Measurements from ENCODE around the gene SLC41A3. TPM values are rescaled to one million over a fixed set of nuclear protein-coding genes. Genes with fewer than 3 reads are reported as not detected.

The SLC41A3 gene
- total and polyA plus RNA-seq, 2 of the 8 experiments (the other 6 are each of a cell fraction or from before 2014, with no cell fraction given): 30.2 to 56.4 TPM

DNA sequence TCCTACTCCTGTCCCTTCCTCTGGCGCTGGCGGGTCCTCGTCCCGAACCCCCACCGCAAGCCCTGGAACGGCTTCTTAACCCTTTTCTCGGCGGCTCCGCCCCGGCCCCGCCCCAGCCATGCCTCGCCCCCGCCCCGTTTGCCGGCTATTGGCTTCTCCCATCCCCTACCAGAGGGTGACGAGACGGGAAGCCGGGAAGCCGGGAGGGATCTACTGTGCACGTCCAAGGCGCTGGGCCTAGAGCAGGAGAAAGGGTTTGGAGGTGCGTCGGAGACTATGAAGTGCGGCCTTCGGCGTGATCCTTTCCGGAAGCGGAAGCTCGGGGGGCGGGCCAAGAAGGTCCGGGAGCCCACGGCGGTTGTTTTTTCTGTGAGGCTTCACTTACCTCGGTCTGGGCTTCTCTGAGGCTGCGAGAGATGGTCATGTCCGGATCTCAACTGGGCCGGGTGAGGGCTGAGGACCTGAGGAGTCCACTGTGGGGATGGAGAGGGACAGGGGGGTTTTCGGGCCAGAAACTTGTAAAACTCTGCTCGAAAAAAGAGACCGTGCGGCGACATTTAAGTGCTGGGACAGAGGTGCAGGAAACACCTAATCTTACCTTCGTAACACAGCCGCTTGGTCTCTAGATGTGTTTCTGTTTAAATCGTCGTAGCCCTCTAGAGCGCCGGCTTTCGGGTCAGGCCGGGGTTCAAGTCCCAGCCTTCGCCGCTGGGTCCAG lies 93.5 kb downstream of the SLC41A3 start:
- Histone ChIP-seq H3K79me1 (ENCODE audit: low read depth, low read length) (no peaks in the 10 kb centered on the region), H3K18ac (ENCODE audit: extremely low read depth, low read length) (no peak overlapping the region), H2BK15ac (ENCODE audit: low read length) (no peak overlapping the region), H4K8ac (ENCODE audit: extremely low read depth, insufficient read depth, low read length) (peak overlapping the region; percentile 96), H4K20me1 (replicated peaks in 1 of 2; ENCODE audit: control insufficient read depth in 1 of 2, insufficient read depth in 2 of 2, low read length in 2 of 2) (no peaks in the 10 kb centered on the region), H3K9me3 (ENCODE audit: insufficient read depth in 2 of 2, low read depth in 1 of 2, low read length in 1 of 2) (no peaks in the 10 kb centered on the region), H3K23ac (ENCODE audit: insufficient read length) (no peak overlapping the region), H2BK5ac (ENCODE audit: low read depth, low read length) (no peak overlapping the region), H2BK20ac (ENCODE audit: low read length) (no peak overlapping the region), H3K14ac (ENCODE audit: insufficient read length) (no peak overlapping the region), H3K27me3 (replicated peaks in 1 of 4; ENCODE audit: control insufficient read depth in 3 of 4, extremely low read depth in 1 of 4, insufficient read depth in 3 of 4, low read length in 3 of 4) (0 out of 7 replicates have a peak, but pooled peaks cover 0 to 4% (median 0%) of the 10 kb centered on the region in 4 experiments), H3K4ac (replicated peaks; ENCODE audit: insufficient read length, low read depth, low read length) (no peak overlapping the region), H3K79me2 (ENCODE audit: control insufficient read depth in 1 of 2, insufficient read depth in 2 of 2, low read length in 2 of 2) (no peaks in the 10 kb centered on the region), H2BK12ac (ENCODE audit: low read depth, low read length) (no peak overlapping the region), H2AFZ (ENCODE audit: low read length) (peak overlapping the region; percentile 49; the same call in 1 of the 2 replicates), H2AK5ac (ENCODE audit: low read depth, low read length) (no peak overlapping the region), H4K5ac (ENCODE audit: insufficient read length, low read depth, low read length) (peak overlapping the region; percentile 74), H2BK120ac (replicated peaks; ENCODE audit: low read depth, low read length) (no peak overlapping the region), H3K27ac (ENCODE audit: low read depth, low read length) (0 out of 2 replicates have a peak overlapping the region, but pooled peaks have one; percentile 7), H4K91ac (replicated peaks; ENCODE audit: insufficient read length, low read length) (no peak overlapping the region), H3K4me3 (ENCODE audit: extremely low read depth in 1 of 4, insufficient read depth in 2 of 4, low read depth in 3 of 4, low read length in 4 of 4) (peak overlapping the region; percentile 47 to 68 (median 55)), H3K56ac (replicated peaks; ENCODE audit: insufficient read length, low read depth, low read length) (no peak overlapping the region), H3K9ac (replicated peaks in 1 of 4; ENCODE audit: extremely low read depth in 1 of 4, low read depth in 3 of 4, low read length in 3 of 4) (peak overlapping the region in 3 of 4 experiments; percentile 39 to 80 (median 60); a peak in 5 of 7 replicates), H3K4me2 (ENCODE audit: insufficient read depth in 1 of 2, low read depth in 2 of 2, low read length in 2 of 2) (peak overlapping the region; percentile 61 to 67), H3K23me2 (ENCODE audit: low read depth, low read length) (peaks cover 4% of the 10 kb centered on the region; the same call in 1 of the 2 replicates), H3K36me3 (ENCODE audit: control insufficient read depth in 2 of 4, insufficient read depth in 4 of 4, low read length in 3 of 4) (no peaks in the 10 kb centered on the region), H3K4me1 (replicated peaks in 1 of 4; ENCODE audit: control insufficient read depth in 3 of 4, insufficient read depth in 4 of 4, low read length in 3 of 4) (peaks cover 0 to 2% (median 0%) of the 10 kb centered on the region in 4 experiments; a peak in 1 of 7 replicates)
- FAIRE-seq (no peak), DNase-seq (ENCODE audit: low read depth in 1 of 2, low spot score in 2 of 2) (peak; percentile 75 to 82)
- WGBS, 2 experiments (ENCODE audit: extremely low coverage in 1 of 2, insufficient coverage in 1 of 2, insufficient read length in 1 of 2, insufficient replicate concordance in 2 of 2, low coverage in 1 of 2, low lambda C conversion rate in 2 of 2, missing lambda C conversion rate in 1 of 2): 24% methylated on average over 39 of the region's 52 CpGs; no CpG with 5 or more reads in 1 of the 2 experiments
- ChIA-PET CTCF (ENCODE audit: partially characterized antibody) (interaction anchor here (0.8 to 1.0 kb wide), 3 partner anchors 33 to 124 kb away, joined by 3 read pairs; no protein-coding TSS in a partner anchor), POLR2A (ENCODE audit: partially characterized antibody) (interaction anchor here (0.6 to 1.8 kb wide), 3 partner anchors 22 to 31 kb away, joined by 3 to 4 read pairs (median 3); no protein-coding TSS in a partner anchor)
- peak; percentile 49 for TF ChIP-seq ASH2L (IDR thresholded peaks at IDR 0.05; ENCODE audit: low read length)
- TF ChIP-seq POLR2A (IDR thresholded peaks at IDR 0.05; ENCODE audit: control extremely low read depth in 1 of 2, low read depth in 2 of 2, low read length in 2 of 2): peak in 1 of 2 experiments; percentile 63; a peak in 1 of 3 replicates
- TF ChIP-seq, protein P1, sequence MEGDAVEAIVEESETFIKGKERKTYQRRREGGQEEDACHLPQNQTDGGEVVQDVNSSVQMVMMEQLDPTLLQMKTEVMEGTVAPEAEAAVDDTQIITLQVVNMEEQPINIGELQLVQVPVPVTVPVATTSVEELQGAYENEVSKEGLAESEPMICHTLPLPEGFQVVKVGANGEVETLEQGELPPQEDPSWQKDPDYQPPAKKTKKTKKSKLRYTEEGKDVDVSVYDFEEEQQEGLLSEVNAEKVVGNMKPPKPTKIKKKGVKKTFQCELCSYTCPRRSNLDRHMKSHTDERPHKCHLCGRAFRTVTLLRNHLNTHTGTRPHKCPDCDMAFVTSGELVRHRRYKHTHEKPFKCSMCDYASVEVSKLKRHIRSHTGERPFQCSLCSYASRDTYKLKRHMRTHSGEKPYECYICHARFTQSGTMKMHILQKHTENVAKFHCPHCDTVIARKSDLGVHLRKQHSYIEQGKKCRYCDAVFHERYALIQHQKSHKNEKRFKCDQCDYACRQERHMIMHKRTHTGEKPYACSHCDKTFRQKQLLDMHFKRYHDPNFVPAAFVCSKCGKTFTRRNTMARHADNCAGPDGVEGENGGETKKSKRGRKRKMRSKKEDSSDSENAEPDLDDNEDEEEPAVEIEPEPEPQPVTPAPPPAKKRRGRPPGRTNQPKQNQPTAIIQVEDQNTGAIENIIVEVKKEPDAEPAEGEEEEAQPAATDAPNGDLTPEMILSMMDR (IDR thresholded peaks at IDR 0.05; ENCODE audit: control extremely low read depth in 1 of 3, insufficient read depth in 1 of 3, low read depth in 1 of 3, low read length in 3 of 3): no peak
- TF ChIP-seq, protein P2, sequence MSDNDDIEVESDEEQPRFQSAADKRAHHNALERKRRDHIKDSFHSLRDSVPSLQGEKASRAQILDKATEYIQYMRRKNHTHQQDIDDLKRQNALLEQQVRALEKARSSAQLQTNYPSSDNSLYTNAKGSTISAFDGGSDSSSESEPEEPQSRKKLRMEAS (IDR thresholded peaks at IDR 0.05): peak; percentile 13; the same call in 1 of the 2 replicates
- TF ChIP-seq GABPA (IDR thresholded peaks at IDR 0.05; ENCODE audit: borderline replicate concordance, insufficient read depth, low read length): peak; percentile 83; the same call in 1 of the 2 replicates
- TF ChIP-seq TBP (IDR thresholded peaks at IDR 0.05; ENCODE audit: low read depth, low read length): no peak; the same call in 1 of the 2 replicates
- peak; percentile 67 for TF ChIP-seq KDM4A (IDR thresholded peaks at IDR 0.05; ENCODE audit: low read depth, low read length, severe bottlenecking)
- TF ChIP-seq RBBP5 (IDR thresholded peaks at IDR 0.05; ENCODE audit: borderline replicate concordance, low read depth, low read length): no peak
